ENCODE data around the gene KRT28.

Gene KRT28

DNA sequence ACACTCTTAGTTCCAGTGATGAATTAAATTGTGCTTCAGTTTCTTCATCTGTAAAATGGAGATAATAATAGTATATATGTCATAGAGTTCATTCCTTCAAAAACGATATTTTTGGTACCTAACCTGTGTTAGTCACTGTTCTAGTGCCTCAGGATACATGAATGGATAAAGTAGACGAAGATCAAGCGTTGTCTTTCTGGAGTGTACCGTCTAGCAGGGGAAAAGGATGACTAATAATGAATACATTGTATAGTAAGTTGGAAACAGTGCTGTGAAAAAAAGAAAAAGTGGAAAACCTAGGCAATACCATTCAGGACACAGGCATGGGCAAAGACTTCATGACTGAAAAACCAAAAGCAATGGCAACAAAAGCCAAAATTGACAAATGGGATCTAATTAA lies 14.0 kb upstream of the KRT28 start:
- no peaks in the 10 kb centered on the region; the same call in 1 of the 2 replicates for H3K9me2 ChIP-seq (replicated peaks; ENCODE audit: low read depth, low read length)
- peaks cover 14% of the 10 kb centered on the region for H3K79me2 ChIP-seq (ENCODE audit: insufficient read depth, low read length)
- H3K4me1 ChIP-seq (ENCODE audit: insufficient read depth, low read length, poor library complexity, severe bottlenecking): peaks cover 13% of the 10 kb centered on the region
- H3K36me3 ChIP-seq (ENCODE audit: insufficient read depth, low read length): no peaks in the 10 kb centered on the region
- H3K4me2 ChIP-seq (ENCODE audit: low read depth, low read length, poor library complexity, severe bottlenecking): no peak overlapping the region
- H3K9ac ChIP-seq (ENCODE audit: low read depth, low read length, poor library complexity, severe bottlenecking): no peak overlapping the region
- H4K20me1 ChIP-seq (ENCODE audit: insufficient read depth, low read length, poor library complexity, severe bottlenecking): no peaks in the 10 kb centered on the region
- H2AFZ ChIP-seq (ENCODE audit: low read length): no peak overlapping the region
- peaks cover 4% of the 10 kb centered on the region; the same call in 1 of the 2 replicates for H3F3A ChIP-seq (ENCODE audit: low read depth)
- TF ChIP-seq EZH2phosphoT487 (IDR thresholded peaks at IDR 0.05; ENCODE audit: borderline replicate concordance): no peak
- TF ChIP-seq, protein P1, sequence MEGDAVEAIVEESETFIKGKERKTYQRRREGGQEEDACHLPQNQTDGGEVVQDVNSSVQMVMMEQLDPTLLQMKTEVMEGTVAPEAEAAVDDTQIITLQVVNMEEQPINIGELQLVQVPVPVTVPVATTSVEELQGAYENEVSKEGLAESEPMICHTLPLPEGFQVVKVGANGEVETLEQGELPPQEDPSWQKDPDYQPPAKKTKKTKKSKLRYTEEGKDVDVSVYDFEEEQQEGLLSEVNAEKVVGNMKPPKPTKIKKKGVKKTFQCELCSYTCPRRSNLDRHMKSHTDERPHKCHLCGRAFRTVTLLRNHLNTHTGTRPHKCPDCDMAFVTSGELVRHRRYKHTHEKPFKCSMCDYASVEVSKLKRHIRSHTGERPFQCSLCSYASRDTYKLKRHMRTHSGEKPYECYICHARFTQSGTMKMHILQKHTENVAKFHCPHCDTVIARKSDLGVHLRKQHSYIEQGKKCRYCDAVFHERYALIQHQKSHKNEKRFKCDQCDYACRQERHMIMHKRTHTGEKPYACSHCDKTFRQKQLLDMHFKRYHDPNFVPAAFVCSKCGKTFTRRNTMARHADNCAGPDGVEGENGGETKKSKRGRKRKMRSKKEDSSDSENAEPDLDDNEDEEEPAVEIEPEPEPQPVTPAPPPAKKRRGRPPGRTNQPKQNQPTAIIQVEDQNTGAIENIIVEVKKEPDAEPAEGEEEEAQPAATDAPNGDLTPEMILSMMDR (conservative IDR thresholded peaks at IDR 0.05; ENCODE audit: low read length): no peak
- H3K27me3 ChIP-seq (ENCODE audit: insufficient read depth, low read length, poor library complexity, severe bottlenecking): peaks cover 66% of the 10 kb centered on the region
- H3K9me3 ChIP-seq (ENCODE audit: insufficient read depth, low read depth, low read length): no peaks in the 10 kb centered on the region
- H3K4me3 ChIP-seq (ENCODE audit: low read length, poor library complexity, severe bottlenecking): no peak overlapping the region

DNA sequence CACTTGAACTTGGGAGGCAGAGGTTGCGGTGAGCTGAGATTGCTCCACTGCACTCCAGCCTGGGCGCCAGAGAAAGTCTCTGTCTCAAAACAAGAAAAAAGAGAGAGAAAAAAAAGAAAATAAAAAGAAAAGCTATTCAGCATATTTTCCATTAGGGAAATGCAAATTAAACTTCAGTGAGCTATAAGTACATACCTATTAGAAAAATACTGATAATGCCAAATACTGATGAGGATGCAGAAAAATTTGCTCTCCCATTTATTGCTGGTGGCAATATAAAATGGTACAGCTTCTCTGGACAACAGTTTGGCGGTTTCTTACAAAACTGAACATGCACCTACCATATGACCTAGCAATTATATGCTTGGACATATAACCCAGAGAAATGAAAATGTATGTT lies 12.9 kb upstream of the KRT28 start:
- Histone ChIP-seq H3K4me2 (ENCODE audit: low read depth, low read length, poor library complexity, severe bottlenecking) (no peak overlapping the region), H3K4me1 (ENCODE audit: insufficient read depth, low read length, poor library complexity, severe bottlenecking) (peaks cover 5% of the 10 kb centered on the region), H3K4me3 (ENCODE audit: low read length, poor library complexity, severe bottlenecking) (no peak overlapping the region), H2AFZ (ENCODE audit: low read length) (no peak overlapping the region), H4K20me1 (ENCODE audit: insufficient read depth, low read length, poor library complexity, severe bottlenecking) (no peaks in the 10 kb centered on the region), H3K9me2 (replicated peaks; ENCODE audit: low read depth, low read length) (no peaks in the 10 kb centered on the region; the same call in 1 of the 2 replicates), H3K27me3 (ENCODE audit: insufficient read depth, low read length, poor library complexity, severe bottlenecking) (peaks cover 78% of the 10 kb centered on the region), H3K79me2 (ENCODE audit: insufficient read depth, low read length) (peaks cover 5% of the 10 kb centered on the region), H3K9ac (ENCODE audit: low read depth, low read length, poor library complexity, severe bottlenecking) (no peak overlapping the region), H3K36me3 (ENCODE audit: insufficient read depth, low read length) (no peaks in the 10 kb centered on the region), H3F3A (ENCODE audit: low read depth) (peaks cover 3% of the 10 kb centered on the region; the same call in 1 of the 2 replicates), H3K9me3 (ENCODE audit: insufficient read depth, low read depth, low read length) (no peaks in the 10 kb centered on the region)
- TF ChIP-seq, protein P1 (conservative IDR thresholded peaks at IDR 0.05; ENCODE audit: low read length): no peak
- no peak for TF ChIP-seq EZH2phosphoT487 (IDR thresholded peaks at IDR 0.05; ENCODE audit: borderline replicate concordance)

DNA sequence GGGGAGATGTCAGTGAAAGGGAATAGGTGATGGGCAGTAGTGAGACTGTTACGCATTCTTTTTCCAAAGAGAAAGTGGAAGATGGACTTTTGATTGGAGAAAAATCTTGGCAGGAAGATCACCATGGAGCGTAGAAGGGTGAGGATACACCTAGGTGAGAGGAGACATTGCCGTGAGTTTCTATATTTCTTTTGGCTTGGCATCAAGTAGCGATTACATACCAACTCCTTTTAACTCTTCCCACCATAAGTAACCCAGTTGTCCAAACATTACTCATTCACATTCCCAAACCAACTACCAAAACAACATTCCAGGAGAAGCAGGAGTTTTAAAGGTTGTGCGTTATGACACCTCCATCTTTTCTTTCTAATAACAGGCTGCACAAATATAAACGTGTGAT lies 10.7 kb upstream of the KRT28 start:
- no peak overlapping the region for H3K4me2 ChIP-seq (ENCODE audit: low read depth, low read length, poor library complexity, severe bottlenecking)
- H3K4me3 ChIP-seq (ENCODE audit: low read length, poor library complexity, severe bottlenecking): no peak overlapping the region
- H3K9ac ChIP-seq (ENCODE audit: low read depth, low read length, poor library complexity, severe bottlenecking): no peak overlapping the region
- no peaks in the 10 kb centered on the region for H3F3A ChIP-seq (ENCODE audit: low read depth)
- no peak for TF ChIP-seq EZH2phosphoT487 (IDR thresholded peaks at IDR 0.05; ENCODE audit: borderline replicate concordance)
- TF ChIP-seq, protein P1 (conservative IDR thresholded peaks at IDR 0.05; ENCODE audit: low read length): no peak
- no peaks in the 10 kb centered on the region for H3K9me3 ChIP-seq (ENCODE audit: insufficient read depth, low read depth, low read length)
- H3K4me1 ChIP-seq (ENCODE audit: insufficient read depth, low read length, poor library complexity, severe bottlenecking): no peaks in the 10 kb centered on the region
- no peaks in the 10 kb centered on the region for H3K79me2 ChIP-seq (ENCODE audit: insufficient read depth, low read length)
- no peaks in the 10 kb centered on the region for H4K20me1 ChIP-seq (ENCODE audit: insufficient read depth, low read length, poor library complexity, severe bottlenecking)
- H3K27me3 ChIP-seq (ENCODE audit: insufficient read depth, low read length, poor library complexity, severe bottlenecking): peaks cover 88% of the 10 kb centered on the region
- H3K9me2 ChIP-seq (replicated peaks; ENCODE audit: low read depth, low read length): no peaks in the 10 kb centered on the region
- H3K36me3 ChIP-seq (ENCODE audit: insufficient read depth, low read length): no peaks in the 10 kb centered on the region
- no peak overlapping the region for H2AFZ ChIP-seq (ENCODE audit: low read length)
